Retina (tissue), 1 donor: ENCODE measurements around the gene MAPK1.
"Not testable (repeated sequence)": the region's sequence is repeated elsewhere in the genome, so short reads cannot be mapped to it uniquely, and the experiment has no call there.

Experiments
- DNase-seq: peaks from one replicate; pipeline ENCODE4 v3.0.0-alpha.2; 2016

The MAPK1 gene

GRCh38 chr22:21845558-21846453 is 21.6 kb downstream of the MAPK1 start:
- DNase-seq: no peak

GRCh38 chr22:21842946-21843345 is 24.5 kb downstream of the MAPK1 start:
- no peak for DNase-seq

GRCh38 chr22:21841422-21841821 is 26.0 kb downstream of the MAPK1 start:
- no peak for DNase-seq

GRCh38 chr22:21840236-21840823 is 27.1 kb downstream of the MAPK1 start:
- DNase-seq: no peak

- no peak for DNase-seq
Observed at GRCh38 chr22:21839765-21840140, 27.7 kb downstream of the MAPK1 start.

GRCh38 chr22:21839104-21839764 is 28.2 kb downstream of the MAPK1 start:
- DNase-seq: not testable (repeated sequence)

- peak; percentile 28 for DNase-seq
Observed at GRCh38 chr22:21837248-21837979, 30.0 kb downstream of the MAPK1 start.

GRCh38 chr22:21836486-21836885 is 31.0 kb downstream of the MAPK1 start:
- DNase-seq: not testable (repeated sequence)

- DNase-seq: no peak
Observed at GRCh38 chr22:21835378-21835777, 32.1 kb downstream of the MAPK1 start.

GRCh38 chr22:21834869-21835268 is 32.6 kb downstream of the MAPK1 start:
- no peak for DNase-seq

GRCh38 chr22:21832291-21833290 is 34.9 kb downstream of the MAPK1 start:
- no peak for DNase-seq

- no peak for DNase-seq
Observed at GRCh38 chr22:21829523-21829922, 37.9 kb downstream of the MAPK1 start.

GRCh38 chr22:21828268-21828638 is 39.2 kb downstream of the MAPK1 start:
- no peak for DNase-seq

- no peak for DNase-seq
Observed at GRCh38 chr22:21827628-21828267, 39.7 kb downstream of the MAPK1 start.

GRCh38 chr22:21826204-21826603 is 41.2 kb downstream of the MAPK1 start:
- no peak for DNase-seq

- not testable (repeated sequence) for DNase-seq
Observed at GRCh38 chr22:21824962-21825361, 42.5 kb downstream of the MAPK1 start.

- no peak for DNase-seq
Observed at GRCh38 chr22:21824445-21824912, 43.0 kb downstream of the MAPK1 start.

- DNase-seq: no peak
Observed at GRCh38 chr22:21823740-21824444, 43.6 kb downstream of the MAPK1 start.

GRCh38 chr22:21819183-21819770 is 48.2 kb downstream of the MAPK1 start:
- no peak for DNase-seq
